Measurements from ENCODE around the gene TMEFF1.
"Not testable (repeated sequence)": the region's sequence is repeated elsewhere in the genome, so short reads cannot be mapped to it uniquely, and the experiment has no call there.

DNA sequence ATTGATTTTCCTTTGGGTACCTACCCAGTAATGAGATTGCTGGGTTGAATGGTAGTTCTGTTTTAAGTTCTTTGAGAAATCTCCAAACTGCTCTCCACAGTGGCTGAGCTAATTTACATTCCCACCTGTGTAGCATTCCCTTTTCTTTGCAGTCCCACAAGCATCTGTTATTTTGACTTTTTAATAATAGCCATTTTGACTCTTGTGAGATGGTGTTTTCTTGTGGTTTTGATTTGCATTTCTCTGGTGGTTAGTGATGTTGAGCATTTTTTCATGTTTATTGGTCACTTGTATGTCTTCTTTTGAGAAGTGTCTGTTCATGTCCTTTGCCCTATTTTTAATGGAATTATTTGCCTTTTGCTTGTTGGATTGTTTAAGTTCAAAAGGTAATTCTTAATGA is 34.4 kb downstream of the TMEFF1 start:
- TF ChIP-seq EZH2 (IDR thresholded peaks at IDR 0.05; ENCODE audit: low read length) = not testable (repeated sequence)
- TF ChIP-seq, protein P1, sequence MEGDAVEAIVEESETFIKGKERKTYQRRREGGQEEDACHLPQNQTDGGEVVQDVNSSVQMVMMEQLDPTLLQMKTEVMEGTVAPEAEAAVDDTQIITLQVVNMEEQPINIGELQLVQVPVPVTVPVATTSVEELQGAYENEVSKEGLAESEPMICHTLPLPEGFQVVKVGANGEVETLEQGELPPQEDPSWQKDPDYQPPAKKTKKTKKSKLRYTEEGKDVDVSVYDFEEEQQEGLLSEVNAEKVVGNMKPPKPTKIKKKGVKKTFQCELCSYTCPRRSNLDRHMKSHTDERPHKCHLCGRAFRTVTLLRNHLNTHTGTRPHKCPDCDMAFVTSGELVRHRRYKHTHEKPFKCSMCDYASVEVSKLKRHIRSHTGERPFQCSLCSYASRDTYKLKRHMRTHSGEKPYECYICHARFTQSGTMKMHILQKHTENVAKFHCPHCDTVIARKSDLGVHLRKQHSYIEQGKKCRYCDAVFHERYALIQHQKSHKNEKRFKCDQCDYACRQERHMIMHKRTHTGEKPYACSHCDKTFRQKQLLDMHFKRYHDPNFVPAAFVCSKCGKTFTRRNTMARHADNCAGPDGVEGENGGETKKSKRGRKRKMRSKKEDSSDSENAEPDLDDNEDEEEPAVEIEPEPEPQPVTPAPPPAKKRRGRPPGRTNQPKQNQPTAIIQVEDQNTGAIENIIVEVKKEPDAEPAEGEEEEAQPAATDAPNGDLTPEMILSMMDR (optimal IDR thresholded peaks at IDR 0.05 in 1 of 3, IDR thresholded peaks at IDR 0.05 in 1 of 3, conservative IDR thresholded peaks at IDR 0.05 in 1 of 3; ENCODE audit: extremely low read depth in 1 of 3, insufficient read depth in 2 of 3, low read length in 3 of 3) = not testable (repeated sequence)
